HG03025 (cell line): Measurements from ENCODE around the gene NHERF2.
A peak's percentile ranks its signal among the peaks of the same experiment; 100 is the strongest.
"Not testable (repeated sequence)": the region's sequence is repeated elsewhere in the genome, so short reads cannot be mapped to it uniquely, and the experiment has no call there.

Source experiments
- ATAC-seq: cut with Tn5 transposase; IDR thresholded peaks from one replicate; pipeline ENCODE4 v1.9.1; 2021; ENCODE audit warnings: mild to moderate bottlenecking, moderate library complexity; ENCODE audit not compliant: unreplicated experiment, low FRiP score

Gene NHERF2

DNA sequence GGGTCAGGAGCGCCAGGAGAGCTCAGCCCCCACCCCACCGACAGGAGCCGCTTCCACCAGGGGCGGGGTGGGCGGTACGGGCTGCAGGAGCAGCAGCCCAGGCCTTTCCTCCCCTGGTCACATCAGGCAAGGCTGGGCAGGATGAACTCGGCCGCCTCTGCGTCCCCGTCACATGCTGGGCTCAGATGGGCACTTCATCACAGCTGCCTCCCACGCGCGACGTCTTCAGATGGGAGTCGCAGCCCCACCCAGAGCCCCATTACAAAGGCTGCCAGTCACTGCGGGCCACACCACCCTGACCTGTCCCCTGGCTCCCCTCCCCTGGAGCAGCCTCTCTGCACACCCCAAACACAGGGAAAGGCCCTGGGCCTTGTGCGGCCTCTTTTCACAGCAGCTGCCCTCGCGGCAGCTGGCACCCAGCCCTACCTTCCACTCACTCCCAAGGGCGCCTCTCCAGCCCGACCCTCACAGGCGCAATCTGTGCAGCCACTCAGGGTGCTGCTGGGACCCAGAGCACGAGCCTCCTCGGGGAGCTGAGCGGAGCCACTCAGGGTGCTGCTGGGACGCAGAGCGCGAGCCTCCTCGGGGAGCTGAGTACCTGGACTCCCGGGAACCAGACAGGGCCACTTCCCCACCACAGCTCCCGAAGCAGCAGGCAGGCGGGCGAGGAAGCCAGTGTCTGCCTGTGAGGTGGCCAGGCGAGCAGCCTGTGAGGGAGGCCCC is 21.7 kb upstream of the NHERF2 start:
- no peak for ATAC-seq

DNA sequence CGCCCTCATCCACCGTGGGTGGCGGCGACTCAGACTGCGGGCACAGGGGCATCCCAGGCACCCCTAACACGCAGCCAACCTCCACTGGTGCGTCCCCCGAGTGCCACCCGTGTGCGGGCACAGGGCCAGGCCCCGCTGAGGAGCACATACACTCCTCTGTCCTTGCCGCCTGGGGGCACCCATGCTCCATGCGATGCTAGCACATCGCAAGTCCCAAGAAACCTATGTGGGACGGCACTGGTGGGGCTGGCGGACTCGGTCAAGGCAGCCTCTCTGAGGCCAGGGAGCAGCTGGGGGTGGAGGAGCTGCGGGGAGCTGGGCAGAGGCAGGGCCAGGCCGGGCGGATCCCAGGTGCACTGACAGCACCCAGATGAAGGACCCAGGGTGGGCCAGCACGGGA is 21.1 kb upstream of the NHERF2 start:
- no peak for ATAC-seq

DNA sequence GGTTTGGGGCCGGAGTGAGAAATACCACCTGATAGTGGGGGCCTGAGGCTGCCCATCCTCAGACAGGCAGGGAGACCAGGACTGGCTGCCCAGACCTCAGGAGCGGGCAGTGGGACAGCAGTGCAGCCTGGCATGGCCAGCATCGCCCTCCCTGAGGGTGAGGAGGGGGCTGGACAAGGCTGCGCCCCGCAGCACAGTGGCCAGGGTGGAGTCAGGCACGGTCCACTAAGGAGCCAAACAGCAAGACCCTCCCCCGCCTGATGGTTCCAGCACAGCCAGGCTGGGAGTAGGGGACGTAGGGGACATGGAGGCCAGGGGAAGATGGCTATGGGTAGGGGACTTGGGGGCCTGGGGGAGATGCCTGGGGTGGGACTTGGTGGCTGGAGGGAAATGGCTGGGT is 20.4 kb upstream of the NHERF2 start:
- ATAC-seq = no peak

DNA sequence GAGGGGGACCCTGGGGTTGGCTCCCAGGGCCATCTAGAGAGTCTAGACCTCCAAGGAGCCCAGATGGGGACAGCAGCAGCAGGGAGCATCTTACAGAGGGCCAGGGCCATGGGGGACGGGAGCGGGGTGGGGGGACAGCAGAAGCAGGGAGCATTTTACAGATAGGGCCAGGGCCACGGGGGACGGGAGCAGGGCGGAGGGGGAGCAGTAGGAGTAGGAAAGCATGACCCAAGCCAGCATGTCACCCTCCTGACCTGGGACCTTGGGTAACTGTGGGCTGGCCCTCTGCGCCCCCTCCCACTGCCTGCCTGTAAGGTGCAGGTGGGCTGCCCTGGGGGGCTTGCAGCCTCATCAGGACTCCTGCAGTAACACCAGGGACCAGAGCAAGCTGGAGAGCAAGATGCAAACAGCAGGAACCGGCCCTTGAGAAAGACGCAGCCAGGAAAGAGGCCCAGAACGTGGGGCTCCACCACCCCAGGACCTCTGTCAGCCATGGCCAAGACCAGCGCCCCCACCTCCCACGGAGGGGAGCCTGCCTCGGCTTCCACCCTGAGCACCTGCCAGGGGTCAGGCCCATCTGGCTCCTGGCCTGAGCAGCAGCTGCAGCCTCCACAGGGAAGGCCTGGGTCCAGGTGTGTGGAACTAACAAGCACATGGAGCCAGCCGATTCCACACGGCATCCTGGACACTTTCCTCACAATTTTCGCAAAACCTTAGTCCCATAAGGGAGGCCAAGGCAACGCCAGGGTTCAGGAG is 19.4 kb upstream of the NHERF2 start:
- ATAC-seq = no peak

DNA sequence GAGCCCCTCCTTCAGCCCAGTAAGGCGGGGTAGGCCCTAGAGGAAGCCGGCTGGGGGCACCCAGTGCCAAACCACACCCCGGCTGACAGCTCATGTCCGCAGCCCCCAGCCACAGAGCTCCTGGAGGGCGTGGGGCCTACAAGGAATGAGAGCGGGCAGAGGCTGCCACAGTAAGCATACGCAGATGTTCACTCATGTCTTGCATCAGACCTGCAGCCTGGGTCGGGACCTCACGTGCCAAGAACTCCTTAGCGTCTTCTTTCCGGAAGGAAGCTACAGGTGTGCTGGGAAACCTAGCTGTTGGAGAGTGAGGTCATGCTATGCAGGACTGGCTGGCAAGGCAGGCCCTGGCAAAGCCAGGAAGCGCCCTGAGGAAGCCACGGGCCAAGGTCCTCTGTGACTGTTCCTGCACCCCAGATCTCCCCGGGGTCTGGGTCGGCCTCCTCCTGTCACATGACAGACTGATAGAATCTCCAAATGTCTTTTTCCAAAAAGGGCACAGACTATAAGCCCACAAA is 18.6 kb upstream of the NHERF2 start:
- no peak for ATAC-seq

DNA sequence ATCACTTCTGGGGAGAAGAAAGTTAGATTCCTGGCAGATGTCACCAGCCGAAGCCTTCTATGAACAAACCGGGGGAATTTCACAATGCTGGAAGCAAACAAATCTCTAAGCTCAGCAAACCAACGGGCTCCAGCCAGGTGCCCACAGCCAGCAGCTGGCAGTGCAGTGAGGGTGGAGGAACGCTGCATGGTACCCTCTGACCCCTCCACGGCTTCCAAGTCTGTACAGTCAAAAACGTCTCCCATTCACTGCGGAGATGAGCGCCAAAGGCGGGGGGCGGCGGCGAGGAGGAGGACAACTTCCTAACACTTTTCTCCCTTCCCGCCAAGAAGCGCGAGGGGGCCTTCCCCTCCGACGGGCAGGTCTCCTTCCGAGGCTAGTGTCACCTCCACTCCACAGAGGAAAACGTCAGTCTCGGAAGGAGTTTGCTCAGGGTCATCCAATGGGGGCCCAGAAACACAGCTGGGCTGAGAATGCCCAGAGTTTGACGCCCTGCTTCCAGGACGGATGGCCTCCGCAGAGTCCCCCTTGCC is 18.0 kb upstream of the NHERF2 start:
- no peak for ATAC-seq

DNA sequence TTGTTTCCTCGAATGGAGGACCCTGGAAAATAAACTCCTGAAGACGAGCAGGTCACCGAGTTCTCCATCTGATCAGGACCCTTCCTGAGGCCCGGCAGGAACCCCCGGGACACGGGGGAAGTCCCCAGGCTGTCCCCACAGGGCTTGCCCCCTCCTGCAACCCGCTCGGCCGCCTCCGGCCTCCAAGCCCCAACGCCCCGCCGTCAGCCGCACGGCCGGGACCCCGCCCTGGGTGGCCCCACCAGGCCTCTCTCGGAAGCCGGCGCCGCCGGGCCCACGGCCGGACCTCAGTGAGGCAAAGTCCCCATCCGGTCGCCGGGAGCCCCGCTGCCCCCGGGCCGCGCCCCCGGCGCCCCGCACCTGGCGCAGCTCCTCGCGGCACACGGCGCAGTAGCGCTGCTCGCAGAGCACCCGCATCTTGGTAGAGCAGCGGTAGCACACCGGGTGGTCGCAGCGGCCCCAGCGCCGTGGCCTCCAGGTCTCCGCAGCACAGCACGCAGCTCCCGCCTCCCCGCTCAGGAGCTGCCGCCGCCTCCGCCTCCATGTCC is 17.5 kb upstream of the NHERF2 start:
- ATAC-seq = peak; percentile 31

DNA sequence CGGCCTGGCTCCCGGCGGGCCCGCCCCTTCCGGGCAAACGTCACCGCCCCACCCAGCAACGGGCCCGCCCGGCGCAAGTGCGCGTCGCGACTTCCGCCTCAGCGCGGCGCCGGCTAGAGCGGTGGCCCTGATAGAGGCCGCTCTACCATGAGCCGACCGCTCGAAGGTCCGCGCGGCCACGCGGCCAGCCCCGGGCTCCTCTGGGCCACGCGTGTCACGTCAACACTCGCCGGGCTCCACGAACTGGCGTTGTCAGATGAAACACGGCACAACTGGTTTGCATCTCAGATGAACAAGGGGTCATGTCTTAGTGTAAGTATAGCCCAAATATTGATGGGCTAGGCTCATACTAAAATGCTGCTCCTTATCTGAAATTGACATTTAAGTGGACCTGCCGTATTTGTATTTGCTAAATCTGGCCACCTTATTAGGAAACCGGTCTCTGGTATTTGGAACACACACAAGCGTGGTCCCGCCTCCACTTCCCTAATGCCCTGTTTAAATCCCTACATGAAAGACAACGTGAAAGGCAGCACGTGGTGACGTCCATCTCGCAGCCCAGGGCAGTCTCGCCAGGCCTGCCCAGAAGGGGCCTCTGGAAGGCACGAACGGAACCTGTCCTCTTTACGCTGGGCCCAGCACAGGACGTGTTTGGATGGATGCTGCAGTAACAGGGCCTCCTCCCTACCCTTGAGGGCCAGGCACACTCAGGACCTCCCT is 16.8 kb upstream of the NHERF2 start, which contains the start of gene ZNF598:
TSS of gene ZNF598 (minus strand) at position 31 of the 720 bp plus-strand sequence.
- peak; percentile 48 for ATAC-seq

DNA sequence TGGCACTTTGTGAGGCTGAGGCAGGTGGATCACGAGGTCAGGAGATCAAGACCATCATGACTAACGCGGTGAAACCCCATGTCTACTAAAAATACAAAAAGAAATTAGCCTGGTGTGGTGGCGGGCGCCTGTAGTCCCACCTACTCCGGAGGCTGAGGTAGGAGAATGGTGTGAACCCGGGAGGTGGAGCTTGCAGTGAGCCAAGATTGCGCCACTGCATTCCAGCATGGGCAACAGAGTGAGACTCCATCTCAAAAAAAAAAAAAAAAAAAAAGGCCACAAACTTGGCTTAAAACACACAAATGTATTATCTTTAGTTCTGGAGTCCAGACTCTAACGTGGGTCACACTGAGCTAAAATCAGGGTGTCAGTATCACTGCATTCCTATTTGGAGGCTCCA is 15.0 kb upstream of the NHERF2 start:
- not testable (repeated sequence) for ATAC-seq

DNA sequence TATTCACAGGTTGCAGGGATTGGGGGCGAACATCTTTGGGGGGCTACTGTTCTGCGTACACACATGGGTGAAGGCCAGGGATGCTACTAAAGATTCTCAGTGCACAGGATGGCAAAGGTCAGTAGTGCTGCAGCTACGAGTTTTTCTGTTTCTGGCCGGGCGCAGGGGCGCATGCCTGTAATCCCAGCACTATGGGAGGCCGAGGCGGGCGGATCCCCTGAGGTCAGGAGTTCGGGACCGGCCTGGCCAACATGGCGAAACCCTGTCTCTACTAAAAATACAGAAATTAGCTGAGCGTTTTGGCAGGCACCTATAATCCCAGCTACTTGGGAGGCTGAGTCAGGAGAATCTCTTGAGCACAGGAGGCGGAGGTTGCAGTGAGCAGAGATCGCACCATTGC is 13.2 kb upstream of the NHERF2 start:
- no peak for ATAC-seq

DNA sequence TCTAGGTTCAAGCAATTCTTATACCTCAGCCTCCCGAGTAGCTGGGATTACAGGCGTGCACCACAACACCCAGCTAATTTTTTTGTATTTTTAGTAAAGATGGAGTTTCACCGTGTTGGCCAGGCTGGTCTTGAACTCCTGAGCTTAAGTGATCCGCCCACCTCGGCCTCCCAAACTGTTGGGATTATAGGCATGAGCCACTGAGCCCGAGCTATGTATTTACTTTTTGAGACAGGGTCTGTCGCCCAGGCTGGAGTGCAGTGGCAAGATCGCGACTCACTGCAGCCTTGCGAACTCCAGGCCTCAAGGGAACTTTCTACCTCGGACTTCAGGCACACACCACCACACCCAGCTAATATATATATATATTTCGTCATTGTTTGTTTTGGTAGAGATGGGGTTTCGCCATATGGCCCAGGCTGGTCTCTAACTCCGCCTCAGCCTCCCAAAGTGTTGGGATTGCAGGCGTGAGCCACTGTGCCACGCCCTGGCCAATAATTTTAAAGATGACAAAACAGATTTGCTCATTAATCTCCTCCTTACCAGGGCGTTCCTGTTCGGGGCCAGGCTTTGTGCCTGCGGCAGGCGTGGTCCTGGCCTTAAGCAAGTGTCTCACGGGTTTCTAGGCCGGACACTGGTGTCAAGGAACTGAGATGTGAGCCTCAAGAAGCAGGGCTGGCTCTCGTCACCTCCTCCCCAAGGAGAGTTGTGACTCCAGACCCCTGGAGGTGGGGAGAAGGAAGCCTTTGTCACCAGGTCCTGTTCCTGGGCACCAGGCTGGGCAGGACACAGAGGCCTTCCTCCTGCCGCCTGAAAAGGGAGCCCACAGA is 11.4 kb upstream of the NHERF2 start:
- ATAC-seq = no peak

DNA sequence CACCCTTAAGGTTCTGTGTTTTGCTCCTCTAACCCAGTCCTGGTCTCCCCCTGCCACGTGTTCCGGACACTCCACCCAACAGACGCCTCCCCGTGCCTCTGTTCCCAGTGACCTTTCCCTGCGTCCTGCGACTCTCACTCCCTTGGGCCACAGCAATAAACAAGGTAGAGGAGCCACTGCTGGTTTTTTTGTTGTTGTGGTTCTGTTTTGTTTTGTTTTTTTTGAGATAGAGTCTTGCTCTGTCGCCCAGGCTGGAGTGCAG is 10.8 kb upstream of the NHERF2 start:
- no peak for ATAC-seq

DNA sequence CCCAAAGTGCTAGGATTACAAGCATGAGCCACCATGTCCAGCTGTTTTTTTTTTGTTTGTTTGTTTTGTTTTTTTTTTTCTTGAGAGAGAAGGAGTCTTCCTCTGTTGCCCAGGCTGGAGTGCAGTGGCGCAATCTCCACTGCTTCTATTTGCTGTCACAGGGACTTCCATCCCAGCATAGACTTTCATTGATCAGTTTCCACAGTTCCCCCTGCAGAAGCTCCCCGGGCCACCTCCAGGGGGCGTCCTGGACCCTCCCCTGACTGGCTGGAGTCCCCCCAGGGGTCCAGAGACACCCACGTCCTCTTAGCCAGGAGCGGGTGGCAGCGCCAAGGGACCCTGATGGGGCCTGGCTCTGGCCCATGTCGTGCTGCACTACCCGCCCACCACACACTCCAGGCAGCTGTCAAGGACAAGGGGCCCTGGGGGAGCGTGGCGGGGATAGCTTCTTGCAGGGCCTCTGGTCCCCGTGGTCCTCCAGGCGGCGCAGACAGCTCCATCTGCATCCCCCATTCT is 10.2 kb upstream of the NHERF2 start:
- no peak for ATAC-seq

DNA sequence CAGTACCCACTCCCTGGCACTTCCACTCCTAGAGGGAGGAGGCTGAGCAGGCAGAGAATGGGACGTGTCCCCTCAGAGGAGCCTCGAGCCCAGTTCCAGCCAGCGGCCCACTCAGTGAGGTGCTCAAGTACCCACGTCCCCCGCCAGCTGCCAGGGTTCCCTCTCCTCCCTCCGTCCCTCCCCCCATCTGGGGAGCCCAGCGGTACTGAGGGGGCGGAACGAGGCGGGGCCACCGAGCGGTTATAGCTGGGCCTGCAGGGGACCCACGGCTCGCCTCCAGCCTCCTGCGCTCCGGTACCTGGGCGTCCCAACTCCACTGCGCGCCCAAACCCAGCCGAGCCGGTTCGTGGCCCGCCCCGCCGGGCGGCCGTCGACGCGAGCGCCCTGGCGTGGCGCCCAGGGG is 7.2 kb upstream of the NHERF2 start, which contains the start of gene NPW:
TSS of gene NPW (plus strand) at position 268 of the 403 bp plus-strand sequence.
- no peak for ATAC-seq

DNA sequence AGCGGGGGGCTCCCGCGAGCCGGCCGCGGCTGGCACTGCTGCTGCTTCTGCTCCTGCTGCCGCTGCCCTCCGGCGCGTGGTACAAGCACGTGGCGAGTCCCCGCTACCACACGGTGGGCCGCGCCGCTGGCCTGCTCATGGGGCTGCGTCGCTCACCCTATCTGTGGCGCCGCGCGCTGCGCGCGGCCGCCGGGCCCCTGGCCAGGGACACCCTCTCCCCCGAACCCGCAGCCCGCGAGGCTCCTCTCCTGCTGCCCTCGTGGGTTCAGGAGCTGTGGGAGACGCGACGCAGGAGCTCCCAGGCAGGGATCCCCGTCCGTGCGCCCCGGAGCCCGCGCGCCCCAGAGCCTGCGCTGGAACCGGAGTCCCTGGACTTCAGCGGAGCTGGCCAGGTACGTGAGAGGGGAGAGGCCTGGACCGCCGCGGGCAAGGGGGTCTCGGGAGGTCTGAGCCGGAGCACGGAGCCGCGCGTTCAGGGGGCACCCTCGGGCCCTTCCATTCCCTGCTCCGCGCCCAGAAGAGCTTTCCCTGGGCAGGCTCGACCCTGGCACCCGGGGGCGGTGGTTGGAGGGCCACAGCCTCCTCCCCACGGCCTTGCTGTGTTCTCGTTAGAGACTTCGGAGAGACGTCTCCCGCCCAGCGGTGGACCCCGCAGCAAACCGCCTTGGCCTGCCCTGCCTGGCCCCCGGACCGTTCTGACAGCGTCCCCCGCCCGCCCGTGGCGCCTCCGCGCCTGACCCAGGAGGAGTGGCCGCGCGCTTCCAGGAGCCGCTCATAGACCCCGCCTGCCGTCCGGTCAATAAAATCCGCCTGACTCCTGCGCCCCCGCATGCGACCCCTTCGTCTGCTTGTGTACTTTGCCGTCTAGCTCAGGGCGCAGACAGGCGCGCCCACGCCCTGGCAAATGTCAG is 6.5 kb upstream of the NHERF2 start:
- no peak for ATAC-seq

DNA sequence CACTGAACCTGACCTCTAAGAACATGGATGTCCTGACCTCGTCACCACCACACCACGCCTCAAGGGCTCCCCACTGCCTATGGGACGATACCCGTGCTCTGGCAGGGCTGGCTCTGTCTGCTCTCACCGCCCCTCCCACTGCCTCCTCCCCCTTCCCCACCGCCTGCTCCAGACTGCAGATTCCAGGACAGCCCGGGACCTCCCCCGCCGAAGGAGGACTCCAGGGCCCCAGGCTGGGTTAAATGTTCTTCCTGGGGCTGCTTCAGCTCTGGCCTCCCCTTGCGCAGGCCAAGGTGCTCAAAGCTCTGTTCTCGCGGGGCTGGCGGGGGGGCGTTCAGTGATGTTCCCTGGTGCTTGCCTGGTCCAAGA is 4.0 kb upstream of the NHERF2 start:
- ATAC-seq = no peak

DNA sequence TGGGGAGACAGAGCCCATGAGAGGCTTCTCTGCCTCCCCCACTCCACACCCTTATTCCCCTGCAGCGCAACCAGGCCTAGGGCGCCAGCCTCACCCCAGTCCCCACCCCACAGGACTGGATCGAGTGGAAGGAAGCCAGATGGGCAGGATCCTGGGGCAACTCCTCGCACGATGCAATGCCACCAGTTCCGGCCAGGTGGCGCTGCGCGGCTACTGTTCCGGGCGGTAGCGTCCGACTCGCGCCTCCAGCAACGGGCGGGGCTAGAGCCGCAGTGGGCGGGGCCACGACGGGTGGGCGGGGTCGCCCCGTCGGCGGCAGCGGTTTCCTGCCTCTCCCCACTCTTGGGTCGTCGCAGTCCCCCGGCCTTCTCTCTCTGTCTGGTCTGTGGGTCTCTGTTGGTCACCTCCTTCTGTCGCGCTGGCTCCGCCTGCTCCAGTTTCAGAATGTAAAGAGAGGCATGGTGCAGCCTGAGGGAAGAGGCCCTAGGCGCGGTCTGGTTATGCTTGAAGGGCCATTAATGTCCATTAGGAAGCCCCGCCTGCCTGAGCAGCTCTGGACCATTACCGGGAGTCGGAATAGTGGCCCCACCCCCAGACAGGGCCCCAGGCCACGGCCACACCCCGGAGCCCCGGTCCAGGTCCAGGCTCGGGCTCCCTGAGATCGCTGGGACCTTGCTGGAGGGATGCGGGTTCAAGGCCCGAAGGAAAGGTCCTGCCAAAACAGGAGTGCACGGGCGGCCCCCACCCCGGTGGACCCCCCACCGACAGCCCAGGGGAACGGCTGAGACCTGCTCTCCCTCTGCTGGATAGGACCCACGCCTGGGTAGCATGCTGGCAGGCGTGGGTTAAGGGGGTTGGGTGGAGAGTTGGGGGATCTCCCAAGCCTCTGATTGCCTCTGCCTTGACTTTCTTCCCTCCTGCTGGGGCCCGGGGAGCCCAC is 3.3 kb upstream of the NHERF2 start:
- no peak for ATAC-seq

DNA sequence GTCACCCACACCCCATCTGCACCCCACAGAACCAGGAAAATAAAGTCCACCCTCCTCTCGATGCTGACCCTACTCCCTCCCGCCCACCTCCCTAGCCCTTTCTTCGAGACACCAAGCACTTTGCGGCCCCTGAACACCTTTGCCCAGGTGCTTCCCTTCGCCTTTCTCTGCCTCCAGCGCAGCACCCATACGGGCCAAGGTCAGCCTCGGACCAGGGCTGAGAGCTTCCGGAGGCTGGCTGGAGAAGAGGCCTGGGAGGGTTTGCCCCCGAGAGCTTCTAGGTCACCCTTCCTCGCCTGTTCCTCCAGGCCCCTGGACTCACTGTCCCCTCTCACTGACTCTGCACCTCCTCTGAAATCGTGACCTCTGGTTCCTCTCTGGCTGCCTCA is 2.7 kb upstream of the NHERF2 start:
- no peak for ATAC-seq
